Neuronal stem cell (in vitro differentiated cells): ENCODE data around the gene GFRA4.

ENCODE experiments used
- DNase-seq: peaks from one replicate; pipeline ENCODE4 v3.0.0-alpha.2; 2013; ENCODE audit warnings: low spot score
- H2AFZ ChIP-seq: one replicate; pipeline ENCODE4 v1.6.1; 2013; ENCODE audit warnings: mild to moderate bottlenecking, low read length, inconsistent platforms
- H2AK5ac ChIP-seq: 2 replicates; pipeline ENCODE4 v1.6.1; 2013; ENCODE audit warnings: low read depth, mild to moderate bottlenecking, inconsistent platforms, low read length, moderate library complexity, mixed read lengths
- H2BK120ac ChIP-seq: 2 replicates; pipeline ENCODE4 v1.6.1; 2013; ENCODE audit warnings: low read depth, mild to moderate bottlenecking, inconsistent platforms, low read length, moderate library complexity, mixed read lengths
- H2BK12ac ChIP-seq: one replicate; pipeline ENCODE4 v1.6.1; 2013; ENCODE audit warnings: low read length, inconsistent platforms
- H2BK15ac ChIP-seq: 2 replicates; pipeline ENCODE4 v1.6.1; 2013; ENCODE audit warnings: mild to moderate bottlenecking, low read length, inconsistent platforms, mixed read lengths
- H2BK5ac ChIP-seq: one replicate; pipeline ENCODE4 v1.6.1; 2013; ENCODE audit warnings: inconsistent platforms, mild to moderate bottlenecking, low read length, moderate library complexity
- H3K14ac ChIP-seq: one replicate; pipeline ENCODE4 v1.6.1; 2013; ENCODE audit warnings: low read length, inconsistent platforms
- H3K18ac ChIP-seq: 2 replicates; pipeline ENCODE4 v1.6.1; 2013; ENCODE audit warnings: low read length, inconsistent platforms
- H3K23ac ChIP-seq: 2 replicates; pipeline ENCODE4 v1.6.1; 2013; ENCODE audit warnings: low read depth, mild to moderate bottlenecking, mixed read lengths, low read length, inconsistent platforms; ENCODE audit not compliant: poor library complexity
- H3K27ac ChIP-seq: replicated peaks from 3 replicates; pipeline ENCODE4 v1.5.1; 2013; ENCODE audit warnings: low read length, inconsistent platforms
- H3K27me3 ChIP-seq, 3 experiments: 2 replicates each; pipeline ENCODE4 v1.6.1; 2013; ENCODE audit warnings: low read length in 3 of 3, mild to moderate bottlenecking in 2 of 3, inconsistent platforms in 1 of 3, low read depth in 1 of 3, mixed read lengths in 1 of 3, moderate library complexity in 1 of 3; ENCODE audit not compliant: control insufficient read depth in 3 of 3, insufficient read depth in 3 of 3
- H3K36me3 ChIP-seq, 2 donors: replicated peaks in 1 of 2; 2 replicates each; pipeline ENCODE4 v1.6.1; 2013; ENCODE audit warnings: low read length in 2 of 2; ENCODE audit not compliant: control insufficient read depth in 2 of 2, insufficient read depth in 2 of 2
- H3K4ac ChIP-seq: 2 replicates; pipeline ENCODE4 v1.6.1; 2013; ENCODE audit warnings: inconsistent platforms, mild to moderate bottlenecking, low read length, moderate library complexity
- H3K4me1 ChIP-seq, 2 donors: 1 replicate in 1 of 2; 2 replicates in 1 of 2; pipeline ENCODE4 v1.6.1; 2013; ENCODE audit warnings: low read length in 2 of 2, low read depth in 1 of 2; ENCODE audit not compliant: control insufficient read depth in 2 of 2, insufficient read depth in 1 of 2
- H3K4me2 ChIP-seq: one replicate; pipeline ENCODE4 v1.6.1; 2013; ENCODE audit warnings: mild to moderate bottlenecking, low read length, inconsistent platforms; ENCODE audit not compliant: insufficient read depth, poor library complexity, severe bottlenecking
- H3K4me3 ChIP-seq, 2 donors: 2 replicates each; pipeline ENCODE4 v1.5.1; 2013; ENCODE audit warnings: low read length in 2 of 2, mild to moderate bottlenecking in 2 of 2, inconsistent platforms in 1 of 2, moderate library complexity in 1 of 2
- H3K79me1 ChIP-seq: one replicate; pipeline ENCODE4 v1.6.1; 2013; ENCODE audit warnings: low read depth, mild to moderate bottlenecking, inconsistent platforms, low read length, moderate library complexity
- H3K9ac ChIP-seq: one replicate; pipeline ENCODE4 v1.6.1; 2013; ENCODE audit warnings: mild to moderate bottlenecking, low read depth, low read length, inconsistent platforms; ENCODE audit not compliant: poor library complexity
- H3K9me3 ChIP-seq, 2 donors: replicated peaks in 1 of 2; 2 replicates each; pipeline versions ENCODE3 to v1.6.1; 2013; ENCODE audit warnings: low read length in 2 of 2, mild to moderate bottlenecking in 2 of 2, inconsistent platforms in 1 of 2, low read depth in 1 of 2, mixed read lengths in 1 of 2, moderate library complexity in 1 of 2; ENCODE audit not compliant: control insufficient read depth in 2 of 2, insufficient read depth in 1 of 2
- H4K8ac ChIP-seq: one replicate; pipeline ENCODE4 v1.6.1; 2013; ENCODE audit warnings: low read depth, mild to moderate bottlenecking, inconsistent platforms, low read length, moderate library complexity
- H4K91ac ChIP-seq: one replicate; pipeline ENCODE4 v1.6.1; 2013; ENCODE audit warnings: low read length, low read depth, mild to moderate bottlenecking, inconsistent platforms; ENCODE audit not compliant: poor library complexity
- WGBS, 2 donors: extraction: QIAGEN DNeasy Blood & Tissue Kit; methylation state at CpG; one replicate each; pipeline ENCODE4 v1.1.7; 2013; ENCODE audit warnings: missing lambda C conversion rate in 2 of 2, mixed read lengths in 1 of 2; ENCODE audit not compliant: insufficient read length in 2 of 2, insufficient replicate concordance in 1 of 2; ENCODE audit errors: extremely low coverage in 2 of 2; 5-methylcytosine and 5-hydroxymethylcytosine counted together

The GFRA4 gene

GRCh38 chr20:3710703-3711483 is 47.7 kb upstream of the GFRA4 start:
- Histone ChIP-seq H2BK5ac (no peak overlapping the region), H4K91ac (no peak overlapping the region), H3K4me3 (no peak overlapping the region), H3K27ac (no peak overlapping the region), H3K18ac (no peak overlapping the region), H3K36me3 (no peaks in the 10 kb centered on the region), H3K27me3 (peaks cover 0 to 3% (median 0%) of the 10 kb centered on the region in 3 experiments), H3K14ac (no peak overlapping the region), H2AFZ (no peak overlapping the region), H2BK12ac (no peak overlapping the region), H3K4me1 (no peaks in the 10 kb centered on the region), H2BK15ac (no peak overlapping the region), H3K79me1 (no peaks in the 10 kb centered on the region), H3K9me3 (no peaks in the 10 kb centered on the region), H2BK120ac (no peak overlapping the region), H2AK5ac (peak overlapping the region; percentile 12), H3K9ac (no peak overlapping the region), H3K4me2 (peak overlapping the region; percentile 33), H3K4ac (no peak overlapping the region), H3K23ac (no peak overlapping the region), H4K8ac (no peak overlapping the region)
- DNase-seq = peak; percentile 80
- no CpG with 5 or more reads among the region's 18 CpGs for WGBS, 2 donors

- no peaks in the 10 kb centered on the region for H3K36me3 ChIP-seq
- H3K4me2 ChIP-seq = no peak overlapping the region
- H3K27me3 ChIP-seq = peaks cover 0 to 3% (median 0%) of the 10 kb centered on the region in 3 experiments
- DNase-seq = no peak
- no peak overlapping the region for H4K91ac ChIP-seq
- no peak overlapping the region for H2BK5ac ChIP-seq
- H2BK15ac ChIP-seq = peak overlapping the region; percentile 69
- H3K79me1 ChIP-seq = no peaks in the 10 kb centered on the region
- H3K27ac ChIP-seq = no peak overlapping the region
- H2AFZ ChIP-seq = no peak overlapping the region
- no peak overlapping the region for H2BK12ac ChIP-seq
- peak overlapping the region; percentile 17 for H3K23ac ChIP-seq
- H3K18ac ChIP-seq = no peak overlapping the region
- H3K9me3 ChIP-seq = no peaks in the 10 kb centered on the region
- peak overlapping the region; percentile 25 for H3K9ac ChIP-seq
- peak overlapping the region; percentile 12 for H2AK5ac ChIP-seq
- H3K4me1 ChIP-seq = no peaks in the 10 kb centered on the region
- WGBS, 2 donors = no CpG with 5 or more reads among the region's 6 CpGs
- H3K4me3 ChIP-seq = no peak overlapping the region
- H3K14ac ChIP-seq = peak overlapping the region; percentile 67
- H2BK120ac ChIP-seq = no peak overlapping the region
- H3K4ac ChIP-seq = no peak overlapping the region
- no peak overlapping the region for H4K8ac ChIP-seq
Measured at GRCh38 chr20:3710011-3710466, 46.8 kb upstream of the GFRA4 start.

DNA sequence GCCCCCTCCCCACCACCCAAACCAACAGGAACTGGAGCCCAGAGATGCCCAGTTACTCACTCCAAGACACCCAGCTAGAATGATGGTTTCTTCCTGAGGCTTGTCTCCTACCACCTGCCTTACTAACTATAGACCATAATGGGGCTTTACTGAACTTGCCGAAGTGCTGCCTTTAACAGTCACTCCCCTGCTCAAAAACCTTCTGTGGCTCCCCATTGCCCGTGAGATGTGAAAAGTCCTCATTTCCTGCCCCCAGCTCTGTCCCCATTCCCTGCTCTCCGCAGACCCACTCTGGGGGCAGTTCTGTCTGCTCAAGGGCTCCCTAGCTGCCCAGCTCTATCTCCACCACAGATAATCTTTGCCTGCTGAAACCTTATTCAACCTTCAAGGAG is 44.3 kb upstream of the GFRA4 start:
- H3K23ac ChIP-seq = peak overlapping the region; percentile 10
- no peak for DNase-seq
- H4K8ac ChIP-seq = no peak overlapping the region
- H3K27me3 ChIP-seq = no peaks in the 10 kb centered on the region
- no peak overlapping the region for H4K91ac ChIP-seq
- H2BK15ac ChIP-seq = no peak overlapping the region
- no peaks in the 10 kb centered on the region for H3K9me3 ChIP-seq
- no peak overlapping the region for H3K9ac ChIP-seq
- H2BK12ac ChIP-seq = no peak overlapping the region
- H2AFZ ChIP-seq = no peak overlapping the region
- H3K79me1 ChIP-seq = no peaks in the 10 kb centered on the region
- H3K27ac ChIP-seq = no peak overlapping the region
- no peak overlapping the region for H3K14ac ChIP-seq
- no peak overlapping the region for H3K4me2 ChIP-seq
- no peak overlapping the region for H2BK120ac ChIP-seq
- H3K4ac ChIP-seq = no peak overlapping the region
- no peak overlapping the region for H2BK5ac ChIP-seq
- no peak overlapping the region for H2AK5ac ChIP-seq
- no peak overlapping the region for H3K4me3 ChIP-seq
- H3K36me3 ChIP-seq = no peaks in the 10 kb centered on the region
- no peaks in the 10 kb centered on the region for H3K4me1 ChIP-seq
- no CpG with 5 or more reads among the region's 3 CpGs for WGBS, 2 donors
- H3K18ac ChIP-seq = no peak overlapping the region

DNA sequence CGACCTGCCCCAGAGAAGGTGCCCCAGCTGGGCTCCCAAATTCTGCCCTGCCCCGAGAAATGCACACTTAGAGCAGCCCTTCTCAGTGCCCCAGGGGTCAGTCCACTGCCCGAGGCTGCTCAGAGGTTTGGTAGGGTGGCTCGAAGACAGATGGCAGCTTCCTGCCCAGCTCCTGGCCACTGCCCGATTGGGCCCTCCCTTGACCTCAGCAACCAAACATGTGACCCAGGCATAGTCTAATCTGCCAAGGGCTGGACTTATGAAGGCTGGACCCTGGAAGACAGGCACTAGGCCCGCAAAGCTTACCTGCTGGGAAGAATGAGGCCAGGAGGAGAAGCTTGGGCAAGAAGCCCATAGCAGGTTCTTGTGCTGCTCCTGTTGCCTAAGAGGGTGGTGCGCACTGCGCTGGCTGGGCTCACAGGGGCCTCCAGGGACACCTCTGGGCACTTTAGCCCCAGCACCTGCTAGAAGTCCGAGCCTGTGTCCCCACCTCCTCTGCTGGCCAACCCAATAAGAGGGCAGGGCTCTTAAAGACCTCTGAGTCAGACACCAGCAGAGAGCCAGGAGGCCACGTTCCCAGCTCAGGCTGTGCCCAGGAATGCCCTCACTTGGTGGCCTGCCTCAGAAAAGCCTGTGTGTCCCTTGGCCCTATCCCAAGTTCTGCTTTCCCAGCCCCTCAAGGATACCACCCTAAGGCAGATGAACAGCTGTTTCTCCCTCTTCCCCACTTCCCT is 43.7 kb upstream of the GFRA4 start:
- H2BK5ac ChIP-seq = no peak overlapping the region
- no peak overlapping the region for H2BK12ac ChIP-seq
- no peak overlapping the region for H4K91ac ChIP-seq
- H2AFZ ChIP-seq = no peak overlapping the region
- DNase-seq = no peak
- no peak overlapping the region for H3K9ac ChIP-seq
- H3K27me3 ChIP-seq = no peaks in the 10 kb centered on the region
- no peaks in the 10 kb centered on the region for H3K36me3 ChIP-seq
- H2BK15ac ChIP-seq = no peak overlapping the region
- no peak overlapping the region for H3K14ac ChIP-seq
- WGBS, 2 donors = no CpG with 5 or more reads among the region's 10 CpGs
- H2AK5ac ChIP-seq = no peak overlapping the region
- H3K79me1 ChIP-seq = no peaks in the 10 kb centered on the region
- H3K27ac ChIP-seq = no peak overlapping the region
- no peak overlapping the region for H2BK120ac ChIP-seq
- no peak overlapping the region for H3K4me2 ChIP-seq
- no peak overlapping the region for H3K4ac ChIP-seq
- H3K4me3 ChIP-seq = no peak overlapping the region
- no peak overlapping the region for H4K8ac ChIP-seq
- peak overlapping the region; percentile 10 for H3K23ac ChIP-seq
- no peaks in the 10 kb centered on the region for H3K4me1 ChIP-seq
- no peaks in the 10 kb centered on the region for H3K9me3 ChIP-seq
- no peak overlapping the region for H3K18ac ChIP-seq
